Keratinocyte (primary cell): ENCODE data around the gene PITPNC1. TPM values are rescaled to one million over a fixed set of nuclear protein-coding genes. Genes with fewer than 3 reads are reported as not detected.

ENCODE experiments used
- DNase-seq: peaks from one replicate; pipeline ENCODE4 v3.0.0-alpha.2; 2011; ENCODE audit warnings: low read depth, missing footprints, low spot score
- FAIRE-seq: peaks from 2 replicates; lab custom pipeline; 2011; peaks lifted over from hg19 to GRCh38; lab: Jason Lieb, UNC
- H2AFZ ChIP-seq: 2 replicates; pipeline ENCODE4 v1.6.0; 2012; ENCODE audit warnings: low read length, control low read depth, inconsistent platforms; ENCODE audit not compliant: control insufficient read depth
- H3K27ac ChIP-seq: 2 replicates; pipeline ENCODE4 v1.5.1; 2011; ENCODE audit warnings: low read length; ENCODE audit not compliant: control insufficient read depth, insufficient read depth
- H3K27me3 ChIP-seq: 3 replicates; pipeline ENCODE4 v1.6.0; 2011; ENCODE audit warnings: low read length; ENCODE audit not compliant: control insufficient read depth, insufficient read depth; ENCODE audit errors: extremely low read depth
- H3K36me3 ChIP-seq, 2 experiments: 2 replicates in 1 of 2; 3 replicates in 1 of 2; pipeline ENCODE4 v1.5.1; 2011; ENCODE audit warnings: low read length in 2 of 2, mild to moderate bottlenecking in 1 of 2; ENCODE audit not compliant: control insufficient read depth in 2 of 2, insufficient read depth in 2 of 2; ENCODE audit errors: extremely low read depth in 1 of 2
- H3K4me1 ChIP-seq: 3 replicates; pipeline ENCODE4 v1.5.1; 2011; ENCODE audit warnings: low read length; ENCODE audit not compliant: control insufficient read depth, insufficient read depth; ENCODE audit errors: extremely low read depth
- H3K4me2 ChIP-seq: 3 replicates; pipeline ENCODE4 v1.6.0; 2011; ENCODE audit warnings: low read depth, low read length; ENCODE audit not compliant: control insufficient read depth, insufficient read depth; ENCODE audit errors: extremely low read depth
- H3K4me3 ChIP-seq, 3 experiments: fragments of 200-600 bp in 1 of 3; sonication (generic) in 1 of 3; 2 replicates in 2 of 3; 3 replicates in 1 of 3; pipeline ENCODE4 v1.5.1; 2011 to 2016; ENCODE audit warnings: low read length in 3 of 3, mild to moderate bottlenecking in 3 of 3, control low read depth in 2 of 3, inconsistent platforms in 1 of 3, low read depth in 1 of 3, mixed read lengths in 1 of 3, mixed run types in 1 of 3, moderate library complexity in 1 of 3; ENCODE audit not compliant: control insufficient read depth in 2 of 3, insufficient read depth in 2 of 3; ENCODE audit errors: extremely low read depth in 1 of 3
- H3K79me2 ChIP-seq: 2 replicates; pipeline ENCODE4 v1.6.0; 2012; ENCODE audit warnings: low read length; ENCODE audit not compliant: control insufficient read depth, insufficient read depth
- H3K9ac ChIP-seq: 3 replicates; pipeline ENCODE4 v1.6.0; 2011; ENCODE audit warnings: low read length; ENCODE audit not compliant: control insufficient read depth, insufficient read depth; ENCODE audit errors: extremely low read depth
- H3K9me1 ChIP-seq: 3 replicates; pipeline ENCODE4 v1.6.0; 2011; ENCODE audit warnings: low read length; ENCODE audit not compliant: control insufficient read depth, insufficient read depth; ENCODE audit errors: extremely low read depth
- H3K9me3 ChIP-seq: 2 replicates; pipeline ENCODE4 v1.5.1; 2012; ENCODE audit warnings: low read depth, low read length; ENCODE audit not compliant: control insufficient read depth
- H4K20me1 ChIP-seq: 3 replicates; pipeline ENCODE4 v1.6.0; 2011; ENCODE audit warnings: low read length; ENCODE audit not compliant: control insufficient read depth, insufficient read depth; ENCODE audit errors: extremely low read depth
- CTCF ChIP-seq, 3 experiments: IDR thresholded peaks in 1 of 3; conservative IDR thresholded peaks in 1 of 3; optimal IDR thresholded peaks in 1 of 3; 2 replicates in 2 of 3; 3 replicates in 1 of 3; pipeline versions ENCODE3 to v1.5.1; 2011; ENCODE audit warnings: low read length in 3 of 3, mild to moderate bottlenecking in 3 of 3, moderate library complexity in 2 of 3, control low read depth in 1 of 3, inconsistent platforms in 1 of 3; ENCODE audit not compliant: insufficient read depth in 2 of 3; ENCODE audit errors: extremely low read depth in 1 of 3
- EZH2 ChIP-seq: IDR thresholded peaks from one replicate; pipeline ENCODE4 v1.6.1; 2012; ENCODE audit warnings: inconsistent platforms, mild to moderate bottlenecking, low read length, moderate library complexity
- dilution Hi-C: fragments of 300-500 bp; cut with MboI; formaldehyde crosslinking; loops from one replicate; pipeline ENCODE4 v1.7.0; 2020; ENCODE audit warnings: low sequenced_read_pairs; ENCODE audit not compliant: extremely low pct_ligation_motif_present
- polyA plus RNA-seq, 5 experiments: library from polyadenylated mRNA; depleted of rRNA in 3 of 5; stranded (reverse) in 3 of 5; stranded (forward) in 1 of 5; unstranded in 1 of 5; fragments of >200 nt; gene quantifications; 1 replicate in 1 of 5; 2 replicates in 3 of 5; 3 replicates in 1 of 5; pipeline versions ENCODE4 v1.2.1 to v1.2.3, GENCODE V29; 2011 to 2012; ENCODE audit warnings: missing spikeins in 2 of 5, low read depth in 1 of 5, low replicate concordance in 1 of 5

PITPNC1 gene
- polyA plus RNA-seq, 1 donor (not counting 4 experiments of a cell fraction or from before 2014, with no cell fraction given), result 24.8 TPM

GRCh38 chr17:67588326-67588725, 211.2 kb downstream of the PITPNC1 start:
- no peak for DNase-seq
- TF ChIP-seq EZH2, result no peak
- no peak for TF ChIP-seq CTCF (optimal IDR thresholded peaks at IDR 0.05 in 1 of 3, IDR thresholded peaks at IDR 0.05 in 1 of 3, conservative IDR thresholded peaks at IDR 0.05 in 1 of 3; ENCODE audit: extremely low read depth in 1 of 3, insufficient read depth in 2 of 3, low read length in 3 of 3)

GRCh38 chr17:67594115-67594880, 217.2 kb downstream of the PITPNC1 start:
- no peak for DNase-seq
- Histone ChIP-seq H3K27ac (no peak overlapping the region), H3K4me2 (no peak overlapping the region), H3K4me3 (no peak overlapping the region), H4K20me1 (no peaks in the 10 kb centered on the region), H3K9ac (no peak overlapping the region), H3K4me1 (no peaks in the 10 kb centered on the region), H3K79me2 (no peaks in the 10 kb centered on the region), H2AFZ (no peak overlapping the region), H3K9me3 (no peaks in the 10 kb centered on the region), H3K27me3 (no peaks in the 10 kb centered on the region), H3K36me3 (no peaks in the 10 kb centered on the region), H3K9me1 (no peaks in the 10 kb centered on the region)
- no peak for FAIRE-seq
- dilution Hi-C loops, result no loop called here
- TF ChIP-seq EZH2 (no peak), CTCF (optimal IDR thresholded peaks at IDR 0.05 in 1 of 3, IDR thresholded peaks at IDR 0.05 in 1 of 3, conservative IDR thresholded peaks at IDR 0.05 in 1 of 3; ENCODE audit: extremely low read depth in 1 of 3, insufficient read depth in 2 of 3, low read length in 3 of 3) (no peak)

More at GRCh38 chr17:67588326-67588725, 211.2 kb downstream of the PITPNC1 start:
- Histone ChIP-seq H3K9ac (no peak overlapping the region), H3K79me2 (no peaks in the 10 kb centered on the region), H2AFZ (no peak overlapping the region), H3K4me3 (no peak overlapping the region), H3K4me1 (no peaks in the 10 kb centered on the region), H3K27me3 (no peaks in the 10 kb centered on the region), H3K27ac (no peak overlapping the region), H3K9me1 (no peaks in the 10 kb centered on the region), H3K36me3 (peaks cover 0 to 4% of the 10 kb centered on the region in 2 experiments), H3K4me2 (no peak overlapping the region), H4K20me1 (no peaks in the 10 kb centered on the region), H3K9me3 (no peaks in the 10 kb centered on the region)
- dilution Hi-C loops, result no loop called here
- FAIRE-seq, result no peak
